ENCODE measurements around the gene AP1S2.

- TF ChIP-seq POLR2A (IDR thresholded peaks at IDR 0.05) (no peak), CTCF (IDR thresholded peaks at IDR 0.05) (no peak)
These were observed 19.0 kb upstream of the AP1S2 start for GRCh38 chrX:15873566-15873965.
